ENCODE results near the gene CRIP3. TPM values are rescaled to one million over a fixed set of nuclear protein-coding genes. Genes with fewer than 3 reads are reported as not detected.

CRIP3 gene
- total and polyA plus RNA-seq, 2 of the 13 experiments (the other 11 are each of a cell fraction or from before 2014, with no cell fraction given) = 6.3 to 9.3 TPM

- TF ChIP-seq, protein P1, sequence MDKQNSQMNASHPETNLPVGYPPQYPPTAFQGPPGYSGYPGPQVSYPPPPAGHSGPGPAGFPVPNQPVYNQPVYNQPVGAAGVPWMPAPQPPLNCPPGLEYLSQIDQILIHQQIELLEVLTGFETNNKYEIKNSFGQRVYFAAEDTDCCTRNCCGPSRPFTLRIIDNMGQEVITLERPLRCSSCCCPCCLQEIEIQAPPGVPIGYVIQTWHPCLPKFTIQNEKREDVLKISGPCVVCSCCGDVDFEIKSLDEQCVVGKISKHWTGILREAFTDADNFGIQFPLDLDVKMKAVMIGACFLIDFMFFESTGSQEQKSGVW (CRISPR knock-in tag; IDR thresholded peaks at IDR 0.05; ENCODE audit: borderline replicate concordance) = no peak
- TF ChIP-seq ZNF687 (CRISPR knock-in tag; IDR thresholded peaks at IDR 0.05) (peak; percentile 5), NCOA2 (CRISPR knock-in tag; IDR thresholded peaks at IDR 0.05) (no peak; the same call in 1 of the 2 replicates), ZNF660 (CRISPR knock-in tag; IDR thresholded peaks at IDR 0.05; ENCODE audit: borderline replicate concordance, low read depth) (no peak), CREB1 (IDR thresholded peaks at IDR 0.05) (no peak), CREB1 (CRISPR knock-in tag; IDR thresholded peaks at IDR 0.05) (no peak), CCDC6 (CRISPR knock-in tag; IDR thresholded peaks at IDR 0.05) (no peak), ZFP1 (CRISPR knock-in tag; IDR thresholded peaks at IDR 0.05) (no peak), HDAC6 (IDR thresholded peaks at IDR 0.05; ENCODE audit: low read depth, low read length) (no peak), E2F1 (CRISPR knock-in tag; IDR thresholded peaks at IDR 0.05) (no peak), NCOA1 (CRISPR knock-in tag; IDR thresholded peaks at IDR 0.05) (no peak), CBX5 (CRISPR knock-in tag; IDR thresholded peaks at IDR 0.05; ENCODE audit: borderline replicate concordance) (no peak), ETV5 (CRISPR knock-in tag; IDR thresholded peaks at IDR 0.05; ENCODE audit: borderline replicate concordance) (no peak; the same call in 1 of the 2 replicates)
- TF ChIP-seq, protein P2, sequence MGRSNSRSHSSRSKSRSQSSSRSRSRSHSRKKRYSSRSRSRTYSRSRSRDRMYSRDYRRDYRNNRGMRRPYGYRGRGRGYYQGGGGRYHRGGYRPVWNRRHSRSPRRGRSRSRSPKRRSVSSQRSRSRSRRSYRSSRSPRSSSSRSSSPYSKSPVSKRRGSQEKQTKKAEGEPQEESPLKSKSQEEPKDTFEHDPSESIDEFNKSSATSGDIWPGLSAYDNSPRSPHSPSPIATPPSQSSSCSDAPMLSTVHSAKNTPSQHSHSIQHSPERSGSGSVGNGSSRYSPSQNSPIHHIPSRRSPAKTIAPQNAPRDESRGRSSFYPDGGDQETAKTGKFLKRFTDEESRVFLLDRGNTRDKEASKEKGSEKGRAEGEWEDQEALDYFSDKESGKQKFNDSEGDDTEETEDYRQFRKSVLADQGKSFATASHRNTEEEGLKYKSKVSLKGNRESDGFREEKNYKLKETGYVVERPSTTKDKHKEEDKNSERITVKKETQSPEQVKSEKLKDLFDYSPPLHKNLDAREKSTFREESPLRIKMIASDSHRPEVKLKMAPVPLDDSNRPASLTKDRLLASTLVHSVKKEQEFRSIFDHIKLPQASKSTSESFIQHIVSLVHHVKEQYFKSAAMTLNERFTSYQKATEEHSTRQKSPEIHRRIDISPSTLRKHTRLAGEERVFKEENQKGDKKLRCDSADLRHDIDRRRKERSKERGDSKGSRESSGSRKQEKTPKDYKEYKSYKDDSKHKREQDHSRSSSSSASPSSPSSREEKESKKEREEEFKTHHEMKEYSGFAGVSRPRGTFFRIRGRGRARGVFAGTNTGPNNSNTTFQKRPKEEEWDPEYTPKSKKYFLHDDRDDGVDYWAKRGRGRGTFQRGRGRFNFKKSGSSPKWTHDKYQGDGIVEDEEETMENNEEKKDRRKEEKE (IDR thresholded peaks at IDR 0.05) = no peak
- TF ChIP-seq, protein P3, sequence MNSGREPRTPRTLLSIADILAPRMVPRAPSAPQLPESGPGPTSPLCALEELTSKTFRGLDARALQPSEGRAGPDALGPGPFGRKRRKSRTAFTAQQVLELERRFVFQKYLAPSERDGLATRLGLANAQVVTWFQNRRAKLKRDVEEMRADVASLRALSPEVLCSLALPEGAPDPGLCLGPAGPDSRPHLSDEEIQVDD (CRISPR knock-in tag; IDR thresholded peaks at IDR 0.05; ENCODE audit: borderline replicate concordance) = no peak
- TF ChIP-seq, protein P4, sequence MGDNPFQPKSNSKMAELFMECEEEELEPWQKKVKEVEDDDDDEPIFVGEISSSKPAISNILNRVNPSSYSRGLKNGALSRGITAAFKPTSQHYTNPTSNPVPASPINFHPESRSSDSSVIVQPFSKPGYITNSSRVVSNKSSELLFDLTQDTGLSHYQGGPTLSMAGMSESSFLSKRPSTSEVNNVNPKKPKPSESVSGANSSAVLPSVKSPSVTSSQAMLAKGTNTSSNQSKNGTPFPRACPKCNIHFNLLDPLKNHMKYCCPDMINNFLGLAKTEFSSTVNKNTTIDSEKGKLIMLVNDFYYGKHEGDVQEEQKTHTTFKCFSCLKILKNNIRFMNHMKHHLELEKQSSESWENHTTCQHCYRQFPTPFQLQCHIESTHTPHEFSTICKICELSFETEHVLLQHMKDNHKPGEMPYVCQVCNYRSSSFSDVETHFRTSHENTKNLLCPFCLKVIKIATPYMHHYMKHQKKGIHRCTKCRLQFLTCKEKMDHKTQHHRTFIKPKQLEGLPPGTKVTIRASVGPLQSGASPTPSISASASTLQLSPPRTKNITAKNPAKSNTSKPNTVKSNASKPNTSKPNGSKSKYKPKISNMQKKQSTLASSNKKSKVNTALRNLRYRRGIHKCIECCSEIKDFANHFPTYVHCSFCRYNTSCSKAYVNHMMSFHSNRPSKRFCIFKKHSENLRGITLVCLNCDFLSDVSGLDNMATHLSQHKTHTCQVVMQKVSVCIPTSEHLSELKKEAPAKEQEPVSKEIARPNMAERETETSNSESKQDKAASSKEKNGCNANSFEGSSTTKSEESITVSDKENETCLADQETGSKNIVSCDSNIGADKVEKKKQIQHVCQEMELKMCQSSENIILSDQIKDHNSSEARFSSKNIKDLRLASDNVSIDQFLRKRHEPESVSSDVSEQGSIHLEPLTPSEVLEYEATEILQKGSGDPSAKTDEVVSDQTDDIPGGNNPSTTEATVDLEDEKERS (CRISPR knock-in tag; IDR thresholded peaks at IDR 0.05) = no peak
These were observed 34.3 kb downstream of the CRIP3 start (continued) for GRCh38 chr6:43274127-43274915.
